IPS DF 6.9 (cell line): ENCODE results near the gene HPRT1.
A peak's percentile ranks its signal among the peaks of the same experiment; 100 is the strongest.

ENCODE experiments used
- DNase-seq: peaks from one replicate; pipeline ENCODE4 v3.0.0-alpha.2; 2013; ENCODE audit warnings: low read depth, low spot score
- H3K27ac ChIP-seq: one replicate; pipeline ENCODE4 v1.5.1; 2013; ENCODE audit warnings: low read length, control low read depth
- H3K27me3 ChIP-seq: 2 replicates; pipeline ENCODE4 v1.6.1; 2013; ENCODE audit warnings: mild to moderate bottlenecking, low read length; ENCODE audit not compliant: control insufficient read depth, insufficient read depth
- H3K36me3 ChIP-seq: 2 replicates; pipeline ENCODE4 v1.6.1; 2013; ENCODE audit warnings: low read length; ENCODE audit not compliant: control insufficient read depth, insufficient read depth
- H3K4me1 ChIP-seq: 2 replicates; pipeline ENCODE4 v1.6.1; 2013; ENCODE audit warnings: low read length; ENCODE audit not compliant: control insufficient read depth, insufficient read depth
- H3K4me3 ChIP-seq: 2 replicates; pipeline ENCODE4 v1.5.1; 2013; ENCODE audit warnings: mild to moderate bottlenecking, low read length
- H3K9me3 ChIP-seq: 2 replicates; pipeline ENCODE4 v1.6.1; 2013; ENCODE audit warnings: low read length, inconsistent platforms; ENCODE audit not compliant: control insufficient read depth, insufficient read depth
- WGBS: extraction: QIAGEN DNeasy Blood & Tissue Kit; methylation state at CpG from one replicate; pipeline ENCODE4 v1.1.7; 2013; ENCODE audit warnings: mixed read lengths, missing lambda C conversion rate; ENCODE audit not compliant: insufficient read length, insufficient coverage; 5-methylcytosine and 5-hydroxymethylcytosine counted together

Gene HPRT1

GRCh38 chrX:134548257-134549201, 88.6 kb downstream of the HPRT1 start:
- H3K27ac ChIP-seq, result no peak overlapping the region
- no peaks in the 10 kb centered on the region for H3K4me1 ChIP-seq
- H3K36me3 ChIP-seq, result no peaks in the 10 kb centered on the region
- no peak for DNase-seq
- H3K4me3 ChIP-seq, result peak overlapping the region; percentile 62; the same call in 1 of the 2 replicates
- H3K27me3 ChIP-seq, result peaks cover 10% of the 10 kb centered on the region
- no CpG with 5 or more reads among the region's 33 CpGs for WGBS
- no peaks in the 10 kb centered on the region for H3K9me3 ChIP-seq
